HFF-Myc (cell line): ENCODE results near the gene RNF41.
"Not testable (repeated sequence)": the region's sequence is repeated elsewhere in the genome, so short reads cannot be mapped to it uniquely, and the experiment has no call there.

Experiments
- DNase-seq: peaks from one replicate; pipeline ENCODE4 v3.0.0-alpha.2; 2011; ENCODE audit warnings: low read depth; ENCODE audit errors: extremely low read depth
- H3K4me3 ChIP-seq: replicated peaks from 2 replicates; pipeline ENCODE4 v1.5.1; 2011; ENCODE audit warnings: low read depth, mild to moderate bottlenecking, control low read depth, low read length
- CTCF ChIP-seq: IDR thresholded peaks from 2 replicates; pipeline ENCODE4 v1.5.1; 2012; ENCODE audit warnings: mild to moderate bottlenecking, low read depth, low read length, control low read depth; ENCODE audit errors: missing control alignments

RNF41 gene

GRCh38 chr12:56204275-56204674 is 17.4 kb downstream of the RNF41 start:
- H3K4me3 ChIP-seq = no peak overlapping the region
- DNase-seq = no peak
- TF ChIP-seq CTCF = no peak

GRCh38 chr12:56202838-56203237 is 18.9 kb downstream of the RNF41 start:
- no peak overlapping the region for H3K4me3 ChIP-seq
- TF ChIP-seq CTCF = no peak
- DNase-seq = no peak

- TF ChIP-seq CTCF = no peak
- no peak for DNase-seq
- no peak overlapping the region for H3K4me3 ChIP-seq
These were observed 19.4 kb downstream of the RNF41 start for GRCh38 chr12:56202366-56202765.

GRCh38 chr12:56198836-56199235 is 22.9 kb downstream of the RNF41 start:
- TF ChIP-seq CTCF = no peak
- no peak for DNase-seq
- H3K4me3 ChIP-seq = no peak overlapping the region

- no peak for DNase-seq
- no peak overlapping the region for H3K4me3 ChIP-seq
- TF ChIP-seq CTCF = no peak
These were observed 23.6 kb downstream of the RNF41 start for GRCh38 chr12:56197921-56198635.

GRCh38 chr12:56196818-56197550 is 24.7 kb downstream of the RNF41 start:
- H3K4me3 ChIP-seq = not testable (repeated sequence)
- peak; percentile 85 for DNase-seq

GRCh38 chr12:56193025-56193578 is 28.6 kb downstream of the RNF41 start:
- DNase-seq = peak; percentile 67
- TF ChIP-seq CTCF = peak; percentile 74
- no peak overlapping the region for H3K4me3 ChIP-seq
